KMS-11 (cell line): ENCODE measurements around the gene COL7A1.

ENCODE experiments used
- H2AFZ ChIP-seq: fragments of 200-600 bp; sonication (generic); 2 replicates; pipeline ENCODE4 v1.6.1; 2016; ENCODE audit warnings: antibody characterized with exemption, mixed run types, low read depth
- H3K27ac ChIP-seq: fragments of 200-600 bp; sonication (generic); 2 replicates; pipeline ENCODE4 v1.6.1; 2016; ENCODE audit warnings: mild to moderate bottlenecking, mixed run types
- H3K27me3 ChIP-seq: fragments of 200-600 bp; sonication (generic); 2 replicates; pipeline ENCODE4 v1.6.1; 2017; ENCODE audit warnings: mild to moderate bottlenecking, low read depth, mixed run types, moderate library complexity; ENCODE audit not compliant: insufficient read depth
- H3K36me3 ChIP-seq: fragments of 200-600 bp; sonication (generic); 2 replicates; pipeline ENCODE4 v1.6.1; 2017; ENCODE audit warnings: mild to moderate bottlenecking, mixed run types; ENCODE audit not compliant: insufficient read depth
- H3K4me1 ChIP-seq: fragments of 200-600 bp; sonication (generic); 2 replicates; pipeline ENCODE4 v1.6.1; 2016; ENCODE audit warnings: mild to moderate bottlenecking, low read depth, mixed run types; ENCODE audit not compliant: poor library complexity, severe bottlenecking
- H3K4me2 ChIP-seq: fragments of 200-600 bp; sonication (generic); 2 replicates; pipeline ENCODE4 v1.7.0; 2016; ENCODE audit warnings: mild to moderate bottlenecking, mixed run types
- H3K4me3 ChIP-seq: fragments of 200-600 bp; sonication (generic); IDR thresholded peaks from 2 replicates; pipeline ENCODE4 v1.6.1; 2017; ENCODE audit warnings: low read depth, low read length, mixed read lengths; ENCODE audit not compliant: insufficient read depth
- H3K79me2 ChIP-seq: fragments of 200-600 bp; sonication (generic); 2 replicates; pipeline ENCODE4 v1.6.1; 2016; ENCODE audit warnings: low read depth, mixed run types; ENCODE audit not compliant: insufficient read depth
- H3K9ac ChIP-seq: fragments of 200-600 bp; sonication (generic); 2 replicates; pipeline ENCODE4 v1.6.1; 2016; ENCODE audit warnings: mild to moderate bottlenecking, mixed run types
- H4K20me1 ChIP-seq: fragments of 200-600 bp; sonication (generic); 2 replicates; pipeline ENCODE4 v1.6.1; 2016; ENCODE audit warnings: mild to moderate bottlenecking, mixed run types; ENCODE audit not compliant: insufficient read depth
- CTCF ChIP-seq: fragments of 200-600 bp; sonication (generic); conservative IDR thresholded peaks from 2 replicates; pipeline ENCODE4 v1.6.1; 2017; ENCODE audit warnings: low read depth, mild to moderate bottlenecking, antibody characterized with exemption, low read length, moderate library complexity, mixed read lengths

The COL7A1 gene

GRCh38 chr3:48543271-48543866 is 51.8 kb downstream of the COL7A1 start:
- no peaks in the 10 kb centered on the region for H3K36me3 ChIP-seq
- H3K4me2 ChIP-seq, result no peak overlapping the region
- no peaks in the 10 kb centered on the region for H3K27me3 ChIP-seq
- H3K79me2 ChIP-seq, result no peaks in the 10 kb centered on the region
- no peak for TF ChIP-seq CTCF
- H3K27ac ChIP-seq, result no peak overlapping the region
- no peak overlapping the region for H2AFZ ChIP-seq
- H3K4me1 ChIP-seq, result no peaks in the 10 kb centered on the region
- H3K9ac ChIP-seq, result no peak overlapping the region
- H4K20me1 ChIP-seq, result no peaks in the 10 kb centered on the region
- H3K4me3 ChIP-seq, result no peak overlapping the region

DNA sequence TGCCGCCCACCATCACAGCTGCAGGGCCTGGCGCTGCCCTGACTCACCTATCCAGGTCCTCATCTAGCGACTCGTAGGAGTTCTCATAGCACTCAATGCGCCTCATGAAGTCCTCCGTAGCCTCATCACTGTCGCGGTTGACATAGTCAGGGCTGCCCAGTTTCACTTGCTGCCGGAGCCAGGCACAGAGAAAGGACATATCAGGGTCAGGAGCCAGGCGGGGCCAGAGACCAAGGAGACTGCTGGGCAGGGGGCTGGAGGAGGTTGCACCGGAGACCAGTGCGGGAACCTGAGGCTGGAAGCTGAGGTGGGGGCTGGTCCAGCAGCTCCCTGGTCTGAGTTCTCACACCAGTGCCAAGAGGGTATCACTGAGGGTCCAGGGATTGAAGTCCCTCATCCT is 56.7 kb downstream of the COL7A1 start:
- no peak overlapping the region for H2AFZ ChIP-seq
- no peak for TF ChIP-seq CTCF
- no peaks in the 10 kb centered on the region for H3K79me2 ChIP-seq
- H3K27ac ChIP-seq, result no peak overlapping the region
- H3K27me3 ChIP-seq, result no peaks in the 10 kb centered on the region
- no peaks in the 10 kb centered on the region for H3K36me3 ChIP-seq
- no peak overlapping the region for H3K4me3 ChIP-seq
- no peaks in the 10 kb centered on the region for H3K4me1 ChIP-seq
- no peaks in the 10 kb centered on the region for H4K20me1 ChIP-seq
- no peak overlapping the region for H3K4me2 ChIP-seq
- H3K9ac ChIP-seq, result no peak overlapping the region

DNA sequence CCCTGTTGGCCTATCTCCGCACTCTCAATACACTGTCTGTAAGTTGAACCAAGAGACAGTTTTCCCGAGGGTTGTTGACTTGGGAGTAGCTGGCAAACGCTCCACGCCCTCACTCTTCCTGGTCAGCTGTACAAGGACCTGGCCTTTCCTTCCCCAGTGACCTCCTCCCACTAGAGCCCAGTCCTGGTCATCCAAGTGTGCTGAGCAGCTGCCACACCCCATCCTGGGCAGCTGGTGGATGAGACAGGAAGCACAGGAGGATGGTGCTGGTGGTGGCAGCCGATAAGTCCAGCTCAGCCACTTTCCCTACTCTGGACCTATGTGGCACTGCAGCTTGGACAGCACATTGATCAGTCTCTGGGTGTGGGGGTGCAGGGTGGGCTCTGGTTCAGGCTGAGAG is 58.3 kb downstream of the COL7A1 start:
- no peaks in the 10 kb centered on the region for H4K20me1 ChIP-seq
- no peaks in the 10 kb centered on the region for H3K79me2 ChIP-seq
- no peaks in the 10 kb centered on the region for H3K4me1 ChIP-seq
- no peak overlapping the region for H2AFZ ChIP-seq
- no peak overlapping the region for H3K9ac ChIP-seq
- no peak overlapping the region for H3K4me2 ChIP-seq
- no peak overlapping the region for H3K27ac ChIP-seq
- TF ChIP-seq CTCF, result no peak
- no peaks in the 10 kb centered on the region for H3K36me3 ChIP-seq
- no peak overlapping the region for H3K4me3 ChIP-seq
- H3K27me3 ChIP-seq, result no peaks in the 10 kb centered on the region

- Histone ChIP-seq H4K20me1 (no peaks in the 10 kb centered on the region), H3K36me3 (no peaks in the 10 kb centered on the region), H3K4me2 (no peak overlapping the region), H3K27me3 (no peaks in the 10 kb centered on the region), H3K4me1 (no peaks in the 10 kb centered on the region), H2AFZ (no peak overlapping the region), H3K27ac (no peak overlapping the region), H3K4me3 (no peak overlapping the region), H3K79me2 (no peaks in the 10 kb centered on the region), H3K9ac (no peak overlapping the region)
- no peak for TF ChIP-seq CTCF
Measured at GRCh38 chr3:48536116-48536515, 59.0 kb downstream of the COL7A1 start.
